GM19239 (cell line): ENCODE data around the gene MUC5B.
A peak's percentile ranks its signal among the peaks of the same experiment; 100 is the strongest.

Experiments used
- DNase-seq: peaks from one replicate; pipeline ENCODE4 v3.0.0; 2011; ENCODE audit warnings: low spot score; ENCODE audit not compliant: insufficient read length
- FAIRE-seq: peaks from 2 replicates; lab custom pipeline; 2011; peaks lifted over from hg19 to GRCh38; lab: Jason Lieb, UNC

The MUC5B gene

DNA sequence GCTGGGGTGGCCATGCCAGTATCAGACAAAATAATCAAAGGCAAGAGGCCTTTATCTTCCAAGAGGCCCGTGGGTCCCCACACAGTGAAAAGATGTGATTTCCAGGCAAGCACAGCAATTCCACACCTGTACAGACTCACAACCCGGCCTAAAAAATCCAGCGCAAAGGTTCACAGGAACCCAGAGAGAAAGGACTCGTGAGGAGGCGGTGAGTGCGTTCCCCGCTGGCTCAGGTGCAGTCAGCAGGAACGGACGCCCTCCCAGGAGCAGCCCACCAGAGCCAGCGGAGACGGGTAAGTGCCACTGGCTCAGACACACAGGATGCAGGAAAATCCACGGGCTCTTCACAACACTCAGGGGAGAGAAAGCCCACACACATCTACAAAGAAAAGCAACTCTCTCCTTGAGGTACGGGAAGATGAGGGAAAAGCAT lies 82.2 kb downstream of the MUC5B start:
- no peak for FAIRE-seq
- no peak for DNase-seq

DNA sequence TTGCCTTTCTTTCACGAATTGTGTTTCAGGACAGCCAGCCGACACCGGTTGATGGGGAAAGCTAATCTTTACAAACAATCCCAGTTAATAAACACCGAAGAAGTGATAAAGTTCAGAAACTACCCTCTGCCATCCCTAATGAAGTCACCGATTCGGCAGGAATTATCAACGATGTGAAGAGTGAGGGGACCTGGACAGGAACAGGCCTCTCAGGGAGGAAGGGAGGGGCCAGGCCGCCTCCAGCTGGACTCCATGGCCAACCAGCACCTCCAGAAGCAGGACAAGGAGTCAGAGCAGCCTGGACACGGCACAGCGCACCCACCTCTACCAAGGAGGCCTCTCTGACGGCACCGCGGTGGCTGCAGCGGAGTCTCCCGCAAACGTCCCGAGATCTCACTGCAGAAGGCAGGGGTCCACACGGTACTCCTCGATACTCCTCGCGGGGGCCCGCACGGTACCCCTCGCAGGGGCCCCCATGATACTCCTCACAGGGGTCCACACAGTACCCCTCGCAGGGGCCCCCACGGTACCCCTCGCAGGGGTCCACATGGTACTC lies 82.7 kb downstream of the MUC5B start:
- DNase-seq = no peak
- FAIRE-seq = no peak

DNA sequence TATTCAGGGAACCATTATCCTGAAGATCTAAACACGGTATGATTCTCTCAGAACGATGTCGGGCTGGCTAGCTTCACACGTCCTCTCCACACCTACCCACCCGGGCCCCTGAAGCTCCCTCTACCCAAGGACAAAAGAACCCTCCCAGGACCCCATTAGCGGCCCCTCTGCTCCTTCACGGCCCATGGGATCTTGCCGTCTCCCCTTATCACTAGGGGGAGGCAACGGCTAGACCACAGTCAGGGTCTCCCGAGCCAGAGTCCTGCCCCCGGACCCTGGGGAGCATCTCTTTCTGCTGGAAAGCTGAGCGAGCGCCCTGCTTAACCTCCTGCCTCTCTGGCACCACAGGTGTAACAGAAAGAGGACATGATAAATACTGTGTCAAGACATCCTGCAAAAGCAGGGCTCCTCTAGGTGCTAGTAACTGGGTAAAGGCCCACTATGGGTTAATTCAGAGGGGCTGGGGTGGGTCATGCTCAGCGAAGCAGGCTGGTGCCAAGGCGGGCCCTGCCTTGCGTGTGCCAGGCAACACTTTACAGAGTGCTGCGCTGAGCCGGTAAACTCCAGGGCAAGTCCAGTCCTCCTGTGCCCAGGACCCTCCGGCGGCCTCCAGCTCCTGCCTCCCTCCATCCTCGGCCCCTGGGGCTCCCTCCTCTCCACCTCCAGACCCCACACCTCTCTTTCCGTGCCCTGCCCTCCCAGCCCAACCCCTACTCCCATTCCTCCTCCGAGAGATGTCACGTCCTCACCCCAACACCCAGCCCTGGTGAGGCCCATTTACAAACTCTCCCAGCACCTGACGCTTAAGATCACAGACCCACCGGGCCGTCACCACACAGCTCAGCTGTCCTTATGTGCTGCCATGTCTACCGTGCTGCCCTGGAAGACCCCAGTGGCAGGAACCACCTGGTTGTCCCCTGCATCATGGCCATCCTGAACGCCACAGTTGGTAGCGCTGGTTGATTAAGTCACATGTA lies 83.6 kb downstream of the MUC5B start:
- DNase-seq (no peak), FAIRE-seq (no peak)

DNA sequence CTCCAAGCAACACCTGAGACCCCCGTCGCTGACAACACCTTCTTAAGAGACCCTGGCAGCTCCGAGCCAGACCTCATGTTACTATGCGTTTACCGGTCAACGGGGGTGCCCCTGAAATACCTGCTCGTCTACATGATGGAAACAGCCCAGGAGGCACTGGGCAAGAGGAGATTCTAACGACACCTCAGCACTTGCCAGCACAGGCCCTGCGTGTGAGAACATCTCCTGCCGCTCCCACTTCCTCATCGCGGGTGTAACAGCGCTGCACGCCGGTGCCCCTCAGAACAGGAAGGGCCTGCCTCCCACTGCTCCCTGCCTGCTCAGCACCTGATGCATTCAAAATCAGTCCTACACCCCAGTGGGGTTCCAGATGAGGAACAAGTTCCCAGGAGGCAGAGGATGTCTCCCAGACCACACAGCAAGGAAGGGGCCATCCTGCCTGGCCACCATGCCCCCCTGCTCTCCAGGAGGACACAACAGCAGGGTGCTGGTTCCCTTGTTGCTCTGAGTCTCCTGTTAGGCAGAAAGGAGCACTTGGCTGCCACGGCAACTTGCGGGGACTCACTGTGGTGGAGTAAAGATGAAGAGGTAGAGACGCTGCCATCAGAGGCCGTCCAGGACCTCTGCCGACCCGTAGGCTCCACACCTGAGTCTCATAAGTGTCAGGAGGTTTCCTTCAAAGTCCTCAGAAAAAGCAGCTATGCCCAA lies 84.5 kb downstream of the MUC5B start:
- FAIRE-seq = no peak
- no peak for DNase-seq

DNA sequence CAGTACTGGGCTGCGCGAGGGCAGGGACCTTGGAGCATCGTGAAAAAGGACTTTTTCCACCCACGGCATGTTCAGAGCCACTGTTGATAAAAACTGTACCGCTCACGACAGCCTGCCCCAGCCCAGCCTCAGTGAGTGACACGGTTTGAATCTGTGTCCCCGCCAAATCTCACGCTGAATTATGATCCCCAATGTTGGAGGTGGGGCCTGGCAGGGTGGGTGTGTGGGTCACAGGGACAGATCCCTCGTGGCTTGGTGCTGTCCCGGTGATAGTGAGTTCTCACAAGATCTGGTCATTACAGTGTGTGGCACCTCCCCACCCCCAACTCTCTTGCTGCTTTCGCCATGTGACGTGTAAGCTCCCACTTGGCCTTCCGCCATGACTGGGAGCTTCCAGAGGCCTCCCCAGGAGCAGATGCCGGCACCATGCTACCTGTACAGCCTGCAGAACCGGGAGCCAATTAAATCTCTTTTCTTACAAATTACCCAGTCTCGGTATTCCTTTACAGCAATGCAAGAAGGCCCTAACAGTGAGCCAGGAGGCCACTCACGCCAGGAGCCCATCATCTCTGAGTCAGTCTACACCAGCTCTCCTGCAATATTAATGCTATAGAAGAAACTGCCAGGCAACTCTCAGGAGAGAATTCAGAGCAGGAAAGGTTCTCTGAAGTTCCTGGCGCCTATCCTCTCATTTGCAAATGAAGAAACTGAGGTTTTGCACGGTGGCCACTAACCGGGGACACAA lies 85.3 kb downstream of the MUC5B start:
- no peak for FAIRE-seq

DNA sequence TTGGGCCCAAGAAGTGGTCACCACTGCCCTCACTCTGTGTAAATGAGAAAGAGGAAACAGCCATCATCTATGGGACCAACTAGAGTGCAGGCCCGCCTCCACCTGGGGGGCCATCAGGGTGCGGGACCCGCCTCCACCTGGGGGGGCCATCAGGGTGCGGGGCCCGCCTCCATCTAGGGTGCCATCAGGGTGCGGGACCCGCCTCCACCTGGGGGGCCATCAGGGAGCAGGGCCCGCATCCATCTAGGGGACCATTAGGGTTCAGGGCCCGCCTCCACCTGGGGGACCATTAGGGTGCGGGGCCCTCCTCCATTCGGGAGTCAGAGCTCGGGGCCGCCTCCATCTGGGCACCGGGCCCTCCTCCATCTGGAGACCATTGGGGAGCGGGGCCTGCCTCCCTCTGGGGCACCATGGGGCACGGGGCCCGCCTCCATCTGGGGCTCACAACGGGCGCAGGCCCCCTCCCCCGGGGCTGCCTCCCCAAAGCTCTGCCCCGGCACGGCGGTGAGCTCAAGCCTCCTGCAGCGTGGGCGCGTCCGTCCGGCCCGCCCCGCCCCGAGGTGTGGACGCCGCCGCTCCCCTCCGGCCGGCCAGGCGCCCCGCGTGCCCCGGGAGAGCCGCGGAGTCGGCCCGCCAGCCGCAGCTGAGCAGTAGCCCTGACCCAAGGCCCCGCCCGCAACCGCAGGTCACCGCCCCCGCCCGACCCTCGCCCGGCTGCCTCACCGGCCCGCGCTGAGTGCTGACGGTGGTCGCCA lies 86.1 kb downstream of the MUC5B start:
- DNase-seq = no peak
- FAIRE-seq = no peak

More for the DNA sequence above, 85.3 kb downstream of the MUC5B start:
- no peak for DNase-seq

DNA sequence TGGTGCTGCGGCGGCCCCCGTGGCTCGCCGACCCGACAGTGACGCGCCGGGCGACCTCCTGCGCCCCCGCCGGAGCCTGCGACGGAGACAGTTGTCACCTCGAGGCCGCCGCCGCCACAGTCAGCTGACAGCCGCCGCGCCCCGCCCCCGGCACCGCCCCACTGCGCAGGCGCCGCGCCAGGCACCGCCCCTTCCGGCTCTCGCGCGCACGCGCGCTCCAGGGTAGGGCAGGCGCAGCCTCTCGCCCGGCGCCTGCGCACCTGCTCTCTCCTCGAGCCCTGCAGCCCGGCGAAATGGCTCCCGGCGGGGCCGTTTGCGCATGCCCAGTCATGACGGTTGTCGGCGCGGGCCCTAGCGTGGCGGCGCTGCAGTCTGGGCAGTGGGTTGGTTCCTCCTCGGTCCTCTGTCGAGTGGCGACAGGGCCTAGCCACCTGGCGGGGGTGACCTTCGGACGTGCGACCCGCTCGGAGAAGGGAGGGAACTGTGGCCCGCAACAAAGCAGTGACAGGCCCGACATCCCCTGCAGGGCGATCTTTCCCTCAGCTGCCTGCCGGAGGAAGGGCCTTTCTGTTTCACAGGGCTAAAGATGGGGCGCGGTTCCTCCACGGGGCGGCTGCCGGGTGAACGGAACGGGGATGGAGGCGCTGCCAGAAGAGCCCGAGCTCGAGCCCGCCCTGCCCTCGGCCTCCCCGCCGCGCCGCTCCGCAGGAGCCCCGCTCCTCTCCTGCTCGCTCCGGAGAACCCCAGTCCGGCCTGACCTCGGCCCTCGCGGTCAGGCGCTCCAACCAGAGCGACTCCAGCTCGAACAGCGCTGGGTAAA lies 86.8 kb downstream of the MUC5B start, which contains the start of gene TOLLIP:
TOLLIP (minus strand) TSS at position 135 of the 820 bp plus-strand sequence; CDS start at position 1, 134 bp downstream.
- FAIRE-seq = peak; percentile 93
- peak; percentile 100 for DNase-seq

DNA sequence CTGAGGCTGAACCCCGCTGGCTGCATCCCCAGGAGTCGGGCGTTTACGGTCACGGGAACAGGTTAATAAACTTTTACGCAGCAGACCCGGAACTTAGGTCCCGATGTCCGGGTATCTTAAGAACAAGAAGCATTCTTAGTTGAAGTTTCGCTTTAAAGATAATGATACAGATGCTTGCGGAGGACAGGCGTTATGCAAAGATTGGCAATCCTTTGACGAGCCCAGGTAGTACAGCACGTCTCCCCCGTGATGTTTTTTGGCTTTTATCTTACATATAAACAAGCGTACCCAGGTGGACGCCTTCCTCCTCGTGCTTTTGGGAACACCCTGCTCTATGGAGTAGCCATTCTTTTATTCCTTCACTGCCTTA lies 87.4 kb downstream of the MUC5B start:
- DNase-seq (no peak), FAIRE-seq (no peak)

DNA sequence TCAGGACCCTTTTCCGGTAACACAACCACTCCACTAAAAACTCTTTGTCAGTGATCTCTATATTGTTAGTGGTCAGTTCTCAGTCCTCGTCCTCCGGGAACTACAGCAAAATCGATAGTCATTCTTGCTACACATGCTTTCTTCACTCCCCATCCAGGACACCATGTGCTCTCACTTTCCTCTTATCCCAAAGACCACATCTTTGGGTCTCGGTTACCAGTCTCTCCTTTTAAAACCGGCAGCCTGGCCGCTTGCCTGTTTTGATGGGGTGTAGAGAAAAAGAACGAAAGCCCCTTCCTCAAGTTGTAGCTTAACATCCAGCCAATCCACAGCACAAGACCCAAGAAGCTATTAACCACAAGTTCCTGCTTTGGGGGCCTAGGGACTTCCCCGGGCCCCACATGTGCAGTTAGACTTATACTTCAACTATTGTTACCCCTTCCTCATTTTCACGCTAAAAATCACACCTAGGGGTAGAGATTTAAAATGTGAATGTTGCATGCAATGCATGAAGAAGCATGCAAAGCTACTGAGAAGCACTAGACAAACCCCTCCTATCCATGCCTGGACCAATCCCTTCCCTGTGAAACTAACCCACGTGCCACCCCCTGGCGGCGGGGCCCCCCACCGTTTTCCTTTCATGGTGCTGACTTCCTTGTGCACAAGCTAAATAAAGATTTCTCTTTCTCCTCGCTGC lies 88.1 kb downstream of the MUC5B start:
- no peak for DNase-seq
- peak; percentile 72 for FAIRE-seq
